Endodermal cell (in vitro differentiated cells): ENCODE data around the gene TMEM100. TPM values are rescaled to one million over a fixed set of nuclear protein-coding genes. Genes with fewer than 3 reads are reported as not detected.

ENCODE experiments used
- DNase-seq: peaks from one replicate; pipeline ENCODE4 v3.0.0-alpha.2; 2017
- H3K27ac ChIP-seq: 2 replicates; pipeline ENCODE4 v1.5.1; 2013; ENCODE audit warnings: mild to moderate bottlenecking, low read depth, low read length, moderate library complexity
- H3K27me3 ChIP-seq: 2 replicates; pipeline ENCODE4 v1.6.1; 2013; ENCODE audit warnings: mild to moderate bottlenecking, low read length, moderate library complexity; ENCODE audit not compliant: insufficient read depth, control insufficient read depth, poor library complexity, severe bottlenecking
- H3K36me3 ChIP-seq: 2 replicates; pipeline ENCODE4 v1.7.0; 2013; ENCODE audit warnings: mild to moderate bottlenecking, low read length, moderate library complexity; ENCODE audit not compliant: control insufficient read depth, insufficient read depth
- H3K4me1 ChIP-seq: one replicate; pipeline ENCODE4 v1.7.0; 2013; ENCODE audit warnings: low read length; ENCODE audit not compliant: control insufficient read depth, insufficient read depth
- H3K4me3 ChIP-seq: 2 replicates; pipeline ENCODE4 v1.5.1; 2013; ENCODE audit warnings: mild to moderate bottlenecking, low read length, moderate library complexity
- H3K9ac ChIP-seq: 2 replicates; pipeline ENCODE4 v1.6.1; 2013; ENCODE audit warnings: mild to moderate bottlenecking, low read length, moderate library complexity; ENCODE audit not compliant: poor library complexity, severe bottlenecking; ENCODE audit errors: extremely low read depth
- H3K9me3 ChIP-seq: 2 replicates; pipeline ENCODE4 v1.6.1; 2013; ENCODE audit warnings: mild to moderate bottlenecking, low read length, moderate library complexity; ENCODE audit not compliant: control insufficient read depth
- H3K27ac Mint-ChIP-seq: 2 replicates; pipeline ENCODE4 v1.8.0; 2020; ENCODE audit warnings: mixed read lengths
- H3K27me3 Mint-ChIP-seq: 2 replicates; pipeline ENCODE4 v1.8.0; 2021; ENCODE audit warnings: mild to moderate bottlenecking, mixed read lengths; ENCODE audit not compliant: insufficient read depth
- H3K36me3 Mint-ChIP-seq: 2 replicates; pipeline ENCODE4 v1.8.0; 2020; ENCODE audit warnings: low read depth, mixed read lengths
- H3K4me1 Mint-ChIP-seq: 2 replicates; pipeline ENCODE4 v1.8.0; 2020; ENCODE audit warnings: mixed read lengths
- H3K4me3 Mint-ChIP-seq: 2 replicates; pipeline ENCODE4 v1.8.0; 2020; ENCODE audit warnings: mild to moderate bottlenecking, moderate library complexity, mixed read lengths
- H3K9me3 Mint-ChIP-seq: 2 replicates; pipeline ENCODE4 v1.8.0; 2020; ENCODE audit warnings: mild to moderate bottlenecking, mixed read lengths
- WGBS, 2 experiments: methylation state at CpG; one replicate each; pipeline versions ENCODE4 v1.1.5 to v1.1.7; 2013; ENCODE audit warnings: missing lambda C conversion rate in 2 of 2, mixed read lengths in 1 of 2; ENCODE audit not compliant: insufficient coverage in 1 of 2, insufficient read length in 1 of 2; 5-methylcytosine and 5-hydroxymethylcytosine counted together
- total RNA-seq, 2 donors: library from RNA; stranded (reverse); fragmentation: NEBNext Ultra II Directional in 1 of 2; extraction: Animal tissue kit (Norgen Biotek cat#: 25700) in 1 of 2; gene quantifications; 2 replicates in 1 of 2; 3 replicates in 1 of 2; pipeline ENCODE4 v1.2.1, GENCODE V29; 2021
- TF ChIP-seq, protein P1 (sequence below): fragments of 200-600 bp; sonication (generic); conservative IDR thresholded peaks from 2 replicates; pipeline ENCODE4 v1.5.0; 2021; ENCODE audit warnings: antibody characterized with exemption, mild to moderate bottlenecking

TMEM100 gene
- total RNA-seq, 2 donors from 2014 or later: 0.71 to 4.3 TPM

- Histone ChIP-seq H3K27me3 (no peaks in the 10 kb centered on the region), H3K36me3 (no peaks in the 10 kb centered on the region), H3K4me3 (no peak overlapping the region), H3K9me3 (no peaks in the 10 kb centered on the region), H3K4me1 (peaks cover 5% of the 10 kb centered on the region), H3K27ac (no peak overlapping the region), H3K9ac (no peak overlapping the region)
- Mint-ChIP-seq H3K9me3 (no peaks in the 10 kb centered on the region), H3K4me1 (peaks cover 25% of the 10 kb centered on the region), H3K4me3 (no peak overlapping the region), H3K27ac (no peak overlapping the region), H3K36me3 (no peaks in the 10 kb centered on the region), H3K27me3 (no peaks in the 10 kb centered on the region)
- WGBS, 2 experiments: 99 to 100% methylated on average over 2 to 4 of the region's 4 CpGs
- TF ChIP-seq, protein P1, sequence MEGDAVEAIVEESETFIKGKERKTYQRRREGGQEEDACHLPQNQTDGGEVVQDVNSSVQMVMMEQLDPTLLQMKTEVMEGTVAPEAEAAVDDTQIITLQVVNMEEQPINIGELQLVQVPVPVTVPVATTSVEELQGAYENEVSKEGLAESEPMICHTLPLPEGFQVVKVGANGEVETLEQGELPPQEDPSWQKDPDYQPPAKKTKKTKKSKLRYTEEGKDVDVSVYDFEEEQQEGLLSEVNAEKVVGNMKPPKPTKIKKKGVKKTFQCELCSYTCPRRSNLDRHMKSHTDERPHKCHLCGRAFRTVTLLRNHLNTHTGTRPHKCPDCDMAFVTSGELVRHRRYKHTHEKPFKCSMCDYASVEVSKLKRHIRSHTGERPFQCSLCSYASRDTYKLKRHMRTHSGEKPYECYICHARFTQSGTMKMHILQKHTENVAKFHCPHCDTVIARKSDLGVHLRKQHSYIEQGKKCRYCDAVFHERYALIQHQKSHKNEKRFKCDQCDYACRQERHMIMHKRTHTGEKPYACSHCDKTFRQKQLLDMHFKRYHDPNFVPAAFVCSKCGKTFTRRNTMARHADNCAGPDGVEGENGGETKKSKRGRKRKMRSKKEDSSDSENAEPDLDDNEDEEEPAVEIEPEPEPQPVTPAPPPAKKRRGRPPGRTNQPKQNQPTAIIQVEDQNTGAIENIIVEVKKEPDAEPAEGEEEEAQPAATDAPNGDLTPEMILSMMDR: no peak
- DNase-seq: peak; percentile 7
Observed at GRCh38 chr17:55710829-55711496, 11.7 kb downstream of the TMEM100 start.

DNA sequence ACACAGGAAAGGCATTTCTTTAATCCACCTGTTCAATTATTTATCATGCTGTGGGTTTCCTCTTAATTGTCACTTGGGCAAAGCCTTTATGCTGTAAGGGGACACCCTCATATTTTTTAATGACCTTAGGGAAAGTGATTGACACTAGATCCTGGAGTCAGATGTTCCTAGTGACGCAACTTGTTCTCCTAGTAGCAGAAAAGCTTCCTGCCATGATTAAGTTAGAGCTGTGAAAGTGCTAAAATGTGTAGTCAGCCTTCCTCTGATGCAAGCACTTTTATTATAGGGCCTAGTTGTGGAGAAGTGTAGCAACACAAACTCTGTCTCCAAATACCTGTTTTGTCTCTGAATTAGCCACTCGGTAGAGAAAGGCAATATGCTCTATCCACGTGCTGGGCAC lies 12.3 kb downstream of the TMEM100 start:
- peak; percentile 22 for DNase-seq
- no peak overlapping the region for H3K27ac Mint-ChIP-seq
- H3K27ac ChIP-seq: no peak overlapping the region
- no peak overlapping the region for H3K4me3 ChIP-seq
- H3K9me3 ChIP-seq: no peaks in the 10 kb centered on the region
- H3K4me3 Mint-ChIP-seq: no peak overlapping the region
- no peaks in the 10 kb centered on the region for H3K9me3 Mint-ChIP-seq
- H3K9ac ChIP-seq: no peak overlapping the region
- WGBS, 2 experiments: 93 to 96% methylated on average over 2 to 3 of the region's 3 CpGs
- H3K36me3 ChIP-seq: no peaks in the 10 kb centered on the region
- no peaks in the 10 kb centered on the region for H3K27me3 ChIP-seq
- H3K36me3 Mint-ChIP-seq: no peaks in the 10 kb centered on the region
- peaks cover 5% of the 10 kb centered on the region for H3K4me1 ChIP-seq
- H3K27me3 Mint-ChIP-seq: no peaks in the 10 kb centered on the region
- TF ChIP-seq, protein P1: no peak
- peaks cover 28% of the 10 kb centered on the region for H3K4me1 Mint-ChIP-seq

DNA sequence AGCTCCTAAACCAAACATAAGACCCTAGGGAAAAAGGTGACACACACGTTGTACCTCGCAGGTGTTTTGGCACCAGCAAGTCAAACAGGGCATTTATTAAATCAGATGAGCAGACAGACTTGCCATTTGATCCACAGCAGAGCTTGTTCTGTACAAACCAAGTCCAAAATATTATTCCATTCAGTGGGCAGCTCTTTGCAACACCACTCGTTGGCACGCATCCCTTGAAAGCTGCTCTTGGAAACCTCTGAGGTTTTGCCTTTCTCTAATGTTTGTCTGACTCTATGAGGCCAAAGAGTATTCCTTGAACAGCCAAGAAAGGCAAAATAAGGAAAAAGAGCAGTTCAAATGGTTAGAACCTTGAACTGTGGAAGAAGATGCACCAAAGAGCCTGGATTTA lies 12.7 kb downstream of the TMEM100 start:
- TF ChIP-seq, protein P1: no peak
- Histone ChIP-seq H3K27ac (no peak overlapping the region), H3K27me3 (no peaks in the 10 kb centered on the region), H3K9me3 (no peaks in the 10 kb centered on the region), H3K9ac (no peak overlapping the region), H3K36me3 (no peaks in the 10 kb centered on the region), H3K4me3 (no peak overlapping the region), H3K4me1 (peaks cover 5% of the 10 kb centered on the region)
- H3K9me3 Mint-ChIP-seq: no peaks in the 10 kb centered on the region
- no peak overlapping the region for H3K27ac Mint-ChIP-seq
- 93 to 94% methylated on average over 4 of the region's 4 CpGs for WGBS, 2 experiments
- H3K27me3 Mint-ChIP-seq: no peaks in the 10 kb centered on the region
- peaks cover 28% of the 10 kb centered on the region for H3K4me1 Mint-ChIP-seq
- DNase-seq: peak; percentile 15
- no peak overlapping the region for H3K4me3 Mint-ChIP-seq
- H3K36me3 Mint-ChIP-seq: no peaks in the 10 kb centered on the region
